ENCODE data around the gene SLC17A2.

DNA sequence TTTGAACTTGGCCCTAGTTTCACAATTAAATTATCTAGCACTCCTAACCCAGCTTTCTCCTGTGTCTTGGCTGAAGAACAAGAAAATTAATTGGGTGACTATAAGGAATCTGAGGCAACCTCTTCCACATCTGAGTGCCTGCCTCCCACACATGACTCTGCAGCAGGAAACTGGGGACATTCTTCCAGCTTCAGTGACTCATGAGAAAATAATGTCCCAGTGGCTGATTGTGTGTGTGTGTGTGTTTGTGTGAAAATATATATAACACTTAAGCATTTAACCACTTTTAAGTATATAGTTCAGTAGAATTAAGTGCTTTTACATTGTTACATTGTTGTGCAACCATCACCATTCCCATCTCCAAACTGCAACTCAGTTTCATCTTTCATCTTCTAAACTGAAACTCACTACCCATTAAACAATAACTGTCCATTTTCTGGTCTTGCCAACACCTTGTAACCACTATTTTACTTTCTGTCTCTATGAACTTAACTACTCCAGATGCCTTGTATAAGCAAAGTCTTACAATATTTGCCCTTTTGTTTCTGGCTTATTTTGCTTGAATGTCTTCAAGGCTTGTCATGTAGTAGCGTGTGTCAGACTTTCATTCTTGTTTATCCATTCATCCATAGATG lies 40.8 kb upstream of the SLC17A2 start:
- TF ChIP-seq RAD21 (IDR thresholded peaks at IDR 0.05; ENCODE audit: low read depth) (no peak), EP300 (IDR thresholded peaks at IDR 0.05; ENCODE audit: borderline replicate concordance) (peak; percentile 67; the same call in 1 of the 2 replicates), CEBPB (IDR thresholded peaks at IDR 0.05) (peak; percentile 40; the same call in 1 of the 2 replicates), TAF1 (IDR thresholded peaks at IDR 0.05; ENCODE audit: low read depth) (no peak), NFIC (IDR thresholded peaks at IDR 0.05) (peak; percentile 79), ZBTB7A (IDR thresholded peaks at IDR 0.05; ENCODE audit: low read depth) (no peak), YY1 (IDR thresholded peaks at IDR 0.05; ENCODE audit: low read depth) (no peak)
- TF ChIP-seq, protein P1, sequence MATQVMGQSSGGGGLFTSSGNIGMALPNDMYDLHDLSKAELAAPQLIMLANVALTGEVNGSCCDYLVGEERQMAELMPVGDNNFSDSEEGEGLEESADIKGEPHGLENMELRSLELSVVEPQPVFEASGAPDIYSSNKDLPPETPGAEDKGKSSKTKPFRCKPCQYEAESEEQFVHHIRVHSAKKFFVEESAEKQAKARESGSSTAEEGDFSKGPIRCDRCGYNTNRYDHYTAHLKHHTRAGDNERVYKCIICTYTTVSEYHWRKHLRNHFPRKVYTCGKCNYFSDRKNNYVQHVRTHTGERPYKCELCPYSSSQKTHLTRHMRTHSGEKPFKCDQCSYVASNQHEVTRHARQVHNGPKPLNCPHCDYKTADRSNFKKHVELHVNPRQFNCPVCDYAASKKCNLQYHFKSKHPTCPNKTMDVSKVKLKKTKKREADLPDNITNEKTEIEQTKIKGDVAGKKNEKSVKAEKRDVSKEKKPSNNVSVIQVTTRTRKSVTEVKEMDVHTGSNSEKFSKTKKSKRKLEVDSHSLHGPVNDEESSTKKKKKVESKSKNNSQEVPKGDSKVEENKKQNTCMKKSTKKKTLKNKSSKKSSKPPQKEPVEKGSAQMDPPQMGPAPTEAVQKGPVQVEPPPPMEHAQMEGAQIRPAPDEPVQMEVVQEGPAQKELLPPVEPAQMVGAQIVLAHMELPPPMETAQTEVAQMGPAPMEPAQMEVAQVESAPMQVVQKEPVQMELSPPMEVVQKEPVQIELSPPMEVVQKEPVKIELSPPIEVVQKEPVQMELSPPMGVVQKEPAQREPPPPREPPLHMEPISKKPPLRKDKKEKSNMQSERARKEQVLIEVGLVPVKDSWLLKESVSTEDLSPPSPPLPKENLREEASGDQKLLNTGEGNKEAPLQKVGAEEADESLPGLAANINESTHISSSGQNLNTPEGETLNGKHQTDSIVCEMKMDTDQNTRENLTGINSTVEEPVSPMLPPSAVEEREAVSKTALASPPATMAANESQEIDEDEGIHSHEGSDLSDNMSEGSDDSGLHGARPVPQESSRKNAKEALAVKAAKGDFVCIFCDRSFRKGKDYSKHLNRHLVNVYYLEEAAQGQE (IDR thresholded peaks at IDR 0.05; ENCODE audit: low read depth): no peak
